ENCODE data around the gene TMEM98.
"Not testable (repeated sequence)": the region's sequence is repeated elsewhere in the genome, so short reads cannot be mapped to it uniquely, and the experiment has no call there.

TMEM98 gene

DNA sequence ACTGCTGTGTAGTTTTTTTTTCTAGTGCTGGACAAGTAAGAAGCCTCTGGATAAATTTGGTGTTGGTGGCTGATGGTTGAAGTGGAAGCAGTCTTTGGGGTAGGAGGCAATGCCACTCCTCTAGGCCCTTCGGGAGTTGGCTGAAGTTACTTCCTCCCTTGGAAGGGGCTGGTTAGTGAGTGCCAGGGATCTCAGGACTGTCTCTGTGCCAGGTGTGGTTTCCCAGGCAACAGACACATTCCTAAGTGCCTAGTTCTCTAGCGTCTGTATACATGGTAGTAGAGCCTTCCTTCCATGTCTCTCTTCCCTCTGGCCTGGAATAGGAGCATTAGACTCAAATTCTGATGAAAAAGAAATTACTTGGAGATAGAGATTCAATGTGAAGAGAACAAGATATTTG, 15.3 kb downstream of the TMEM98 start:
- TF ChIP-seq, protein P1, sequence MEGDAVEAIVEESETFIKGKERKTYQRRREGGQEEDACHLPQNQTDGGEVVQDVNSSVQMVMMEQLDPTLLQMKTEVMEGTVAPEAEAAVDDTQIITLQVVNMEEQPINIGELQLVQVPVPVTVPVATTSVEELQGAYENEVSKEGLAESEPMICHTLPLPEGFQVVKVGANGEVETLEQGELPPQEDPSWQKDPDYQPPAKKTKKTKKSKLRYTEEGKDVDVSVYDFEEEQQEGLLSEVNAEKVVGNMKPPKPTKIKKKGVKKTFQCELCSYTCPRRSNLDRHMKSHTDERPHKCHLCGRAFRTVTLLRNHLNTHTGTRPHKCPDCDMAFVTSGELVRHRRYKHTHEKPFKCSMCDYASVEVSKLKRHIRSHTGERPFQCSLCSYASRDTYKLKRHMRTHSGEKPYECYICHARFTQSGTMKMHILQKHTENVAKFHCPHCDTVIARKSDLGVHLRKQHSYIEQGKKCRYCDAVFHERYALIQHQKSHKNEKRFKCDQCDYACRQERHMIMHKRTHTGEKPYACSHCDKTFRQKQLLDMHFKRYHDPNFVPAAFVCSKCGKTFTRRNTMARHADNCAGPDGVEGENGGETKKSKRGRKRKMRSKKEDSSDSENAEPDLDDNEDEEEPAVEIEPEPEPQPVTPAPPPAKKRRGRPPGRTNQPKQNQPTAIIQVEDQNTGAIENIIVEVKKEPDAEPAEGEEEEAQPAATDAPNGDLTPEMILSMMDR (IDR thresholded peaks at IDR 0.05; ENCODE audit: low read depth, low read length) = no peak

DNA sequence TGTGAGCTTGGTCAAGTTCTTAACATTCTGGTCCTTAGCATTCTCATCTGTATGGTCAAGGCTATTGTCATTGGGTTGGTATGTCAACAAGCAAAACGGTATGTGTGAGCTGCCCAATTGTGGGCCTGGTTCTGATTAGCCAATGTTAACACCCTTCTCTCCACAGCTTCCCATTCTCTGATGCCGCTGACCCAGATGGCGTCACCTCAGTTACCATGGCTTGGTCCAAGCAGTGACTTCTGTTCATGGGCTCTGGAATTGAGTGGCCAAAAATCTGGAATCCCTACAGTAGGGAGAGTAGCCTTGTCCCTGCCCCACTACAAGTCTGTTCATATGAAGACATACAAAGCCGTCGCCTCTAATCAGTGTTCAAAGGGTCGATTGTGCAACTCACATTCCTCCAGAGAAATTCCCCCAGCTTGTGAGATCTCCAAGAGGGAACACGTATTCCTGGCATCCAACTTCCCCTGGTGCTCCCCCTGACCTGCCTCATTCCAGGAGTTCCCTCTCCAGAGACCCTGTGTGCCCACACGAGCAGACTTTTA, 15.8 kb downstream of the TMEM98 start:
- no peak for DNase-seq (ENCODE audit: low read depth, low spot score)
- no peak overlapping the region for H3K4me3 ChIP-seq (ENCODE audit: low read depth, low read length)
- TF ChIP-seq, protein P1 (IDR thresholded peaks at IDR 0.05; ENCODE audit: low read depth, low read length) = no peak
- in situ Hi-C loops (cut with HindIII; ENCODE audit: low sequenced_read_pairs) = no loop called here

More for the DNA sequence above, 15.3 kb downstream of the TMEM98 start:
- DNase-seq (ENCODE audit: low read depth, low spot score) = no peak
- in situ Hi-C loops (cut with HindIII; ENCODE audit: low sequenced_read_pairs) = no loop called here
- no peak overlapping the region for H3K4me3 ChIP-seq (ENCODE audit: low read depth, low read length)

DNA sequence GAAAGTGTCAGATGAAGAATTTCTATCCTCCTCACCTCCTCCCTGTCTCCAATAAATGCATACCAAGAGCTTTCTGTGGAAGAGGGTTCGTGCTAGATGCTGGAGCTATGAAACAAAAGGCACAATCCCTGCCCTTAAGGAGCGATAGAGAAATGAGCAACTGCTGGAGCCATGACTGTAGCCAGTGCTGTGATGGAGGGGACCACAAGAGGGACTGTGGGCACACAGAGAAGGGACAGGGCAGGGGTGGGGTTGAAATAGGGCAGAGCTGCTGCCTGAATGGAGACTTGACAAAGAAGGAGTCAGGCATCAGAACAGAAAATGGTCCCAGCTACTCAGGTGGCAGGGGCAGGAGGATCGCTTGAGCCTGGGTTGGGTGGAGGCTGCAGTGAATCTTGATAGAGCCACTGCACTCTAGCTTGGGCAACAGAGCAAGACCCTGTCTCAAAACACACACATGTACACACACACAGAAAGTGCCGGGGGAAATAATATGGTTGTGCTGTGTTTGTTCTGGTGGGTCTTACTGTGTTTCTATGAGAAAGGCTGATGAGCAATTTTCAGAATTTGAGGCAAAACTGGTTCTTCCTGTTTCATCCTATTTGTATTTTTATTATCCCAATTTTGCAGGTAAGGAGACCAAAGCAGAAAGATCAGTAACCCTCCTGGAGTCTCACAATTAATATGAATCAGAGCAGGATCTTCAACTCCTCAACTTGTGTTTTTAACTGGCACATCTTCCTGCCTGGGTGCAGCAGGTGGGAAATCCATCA, 16.5 kb downstream of the TMEM98 start:
- TF ChIP-seq, protein P1 (IDR thresholded peaks at IDR 0.05; ENCODE audit: low read depth, low read length) = no peak
- in situ Hi-C loops (cut with HindIII; ENCODE audit: low sequenced_read_pairs) = no loop called here
- H3K4me3 ChIP-seq (ENCODE audit: low read depth, low read length) = no peak overlapping the region
- no peak for DNase-seq (ENCODE audit: low read depth, low spot score)

DNA sequence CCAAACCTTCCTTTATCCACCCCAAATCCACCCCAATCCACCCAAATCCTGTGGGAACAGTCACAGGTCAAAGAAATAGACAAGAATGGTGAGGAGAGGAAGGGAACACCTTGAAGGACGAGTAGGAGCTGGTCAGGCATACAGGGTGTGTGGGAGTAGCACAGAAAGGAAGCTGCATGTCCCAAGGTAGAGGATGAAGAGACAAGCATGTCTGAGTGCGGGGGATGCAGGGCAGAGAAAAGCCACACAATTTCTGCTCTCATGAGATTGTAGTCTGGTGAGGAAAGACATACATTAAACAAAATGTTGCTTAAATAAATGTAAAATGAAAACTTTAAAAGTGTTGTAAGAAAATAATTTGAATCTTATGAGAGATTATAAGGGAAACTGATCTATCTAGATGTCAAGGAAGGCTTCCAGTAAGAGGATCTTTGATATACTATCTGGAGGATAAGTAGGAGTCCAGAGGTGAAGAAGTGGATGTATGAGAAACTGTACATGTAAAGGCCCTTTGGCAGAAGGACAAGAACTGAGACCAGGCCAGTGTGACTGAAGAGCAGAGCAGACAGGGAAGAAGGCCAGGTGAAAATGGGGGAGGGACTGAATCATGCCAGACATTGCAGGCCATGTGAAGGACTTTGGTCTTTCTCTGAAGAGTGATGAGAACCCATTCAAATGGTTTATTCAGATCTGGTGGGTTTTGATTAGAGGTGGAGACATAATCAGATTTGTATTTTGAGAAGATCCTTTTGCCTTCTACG, 18.6 kb downstream of the TMEM98 start:
- in situ Hi-C loops (cut with HindIII; ENCODE audit: low sequenced_read_pairs) = no loop called here
- H3K4me3 ChIP-seq (ENCODE audit: low read depth, low read length) = no peak overlapping the region
- DNase-seq (ENCODE audit: low read depth, low spot score) = no peak
- TF ChIP-seq, protein P1 (IDR thresholded peaks at IDR 0.05; ENCODE audit: low read depth, low read length) = no peak

DNA sequence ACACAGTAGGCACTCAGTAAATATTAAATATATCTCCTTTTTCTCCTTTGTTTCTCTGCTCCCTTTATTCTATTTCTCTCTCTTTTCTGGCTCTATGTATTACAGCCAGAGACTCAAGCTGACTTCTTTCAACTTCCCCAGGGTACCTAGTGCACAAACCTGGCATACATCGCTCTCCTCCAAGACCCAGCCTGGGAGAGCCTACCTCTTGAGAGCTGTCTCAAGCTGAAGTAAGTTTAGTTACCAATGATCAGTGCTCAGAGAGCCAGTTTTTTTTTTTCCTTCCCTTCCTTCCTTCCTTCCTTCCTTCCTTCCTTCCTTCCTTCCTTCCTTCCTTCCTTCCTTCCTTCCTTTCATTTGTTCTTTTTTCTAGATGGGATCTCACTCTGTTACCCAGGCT, 19.8 kb downstream of the TMEM98 start:
- DNase-seq (ENCODE audit: low read depth, low spot score) = no peak
- in situ Hi-C loops (cut with HindIII; ENCODE audit: low sequenced_read_pairs) = no loop called here
- TF ChIP-seq, protein P1 (IDR thresholded peaks at IDR 0.05; ENCODE audit: low read depth, low read length) = no peak
- no peak overlapping the region for H3K4me3 ChIP-seq (ENCODE audit: low read depth, low read length)

DNA sequence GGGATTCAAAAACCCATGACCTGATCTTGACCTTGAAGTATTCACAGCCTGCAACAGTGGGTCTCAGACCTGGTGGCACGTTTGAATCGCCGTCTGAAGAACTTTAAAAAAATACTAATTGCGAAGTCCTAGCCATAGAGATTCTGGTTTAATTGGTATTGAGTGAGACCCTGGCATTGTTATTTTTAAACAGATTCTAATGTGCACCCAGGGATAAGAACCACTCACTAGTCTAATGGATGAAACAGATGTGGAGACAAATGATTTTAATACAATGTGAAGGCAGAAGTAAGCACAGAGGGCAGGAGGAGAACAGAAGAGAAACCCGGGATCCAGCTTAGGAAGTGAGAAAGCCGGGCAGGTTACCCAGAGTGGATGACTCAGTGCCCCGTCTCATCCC, 21.2 kb downstream of the TMEM98 start:
- TF ChIP-seq, protein P1 (IDR thresholded peaks at IDR 0.05; ENCODE audit: low read depth, low read length) = no peak
- DNase-seq (ENCODE audit: low read depth, low spot score) = no peak
- in situ Hi-C loops (cut with HindIII; ENCODE audit: low sequenced_read_pairs) = no loop called here
- H3K4me3 ChIP-seq (ENCODE audit: low read depth, low read length) = no peak overlapping the region

DNA sequence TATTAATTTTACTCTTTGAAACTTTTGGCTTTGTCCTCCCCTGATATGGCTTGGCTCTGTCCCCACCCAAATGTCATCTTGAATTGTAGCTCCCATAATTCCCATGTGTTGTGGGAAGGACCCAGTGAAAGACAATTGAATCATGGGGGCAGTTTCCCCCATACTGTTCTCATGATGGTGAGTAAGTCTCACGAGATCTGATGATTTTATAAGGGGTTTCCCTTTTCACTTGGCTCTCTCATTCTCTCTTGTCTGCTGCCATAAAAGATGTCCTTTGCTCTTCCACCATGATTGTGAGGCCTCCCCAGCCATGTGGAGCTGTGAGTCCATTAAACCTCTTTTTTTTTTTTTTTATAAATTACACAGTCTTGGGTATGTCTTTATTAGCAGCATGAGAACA, 24.5 kb downstream of the TMEM98 start:
- DNase-seq (ENCODE audit: low read depth, low spot score); H3K4me3 ChIP-seq (ENCODE audit: low read depth, low read length); in situ Hi-C loops (cut with HindIII; ENCODE audit: low sequenced_read_pairs): not testable (repeated sequence)
